ENCODE data around the gene SLC2A6.
A peak's percentile ranks its signal among the peaks of the same experiment; 100 is the strongest.

The SLC2A6 gene

DNA sequence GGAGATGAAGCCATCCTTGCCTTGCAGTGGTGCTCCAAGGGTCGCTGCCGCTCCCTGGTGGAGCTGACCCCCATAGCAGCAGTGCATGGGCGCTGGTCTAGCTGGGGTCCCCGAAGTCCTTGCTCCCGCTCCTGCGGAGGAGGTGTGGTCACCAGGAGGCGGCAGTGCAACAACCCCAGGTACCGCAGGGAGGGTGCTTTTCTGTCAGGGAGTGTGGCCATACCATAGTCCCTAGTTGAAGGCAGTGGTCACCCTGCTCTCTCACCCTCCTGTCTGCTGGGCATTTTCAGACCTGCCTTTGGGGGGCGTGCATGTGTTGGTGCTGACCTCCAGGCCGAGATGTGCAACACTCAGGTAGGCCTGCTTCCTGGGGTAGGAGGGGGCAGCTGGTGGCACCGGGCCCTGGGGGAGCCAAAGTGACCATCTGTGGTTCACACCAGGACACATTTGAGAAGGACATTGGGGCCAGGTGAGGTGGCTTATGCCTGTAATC lies 45.5 kb downstream of the SLC2A6 start:
- no peak for DNase-seq

DNA sequence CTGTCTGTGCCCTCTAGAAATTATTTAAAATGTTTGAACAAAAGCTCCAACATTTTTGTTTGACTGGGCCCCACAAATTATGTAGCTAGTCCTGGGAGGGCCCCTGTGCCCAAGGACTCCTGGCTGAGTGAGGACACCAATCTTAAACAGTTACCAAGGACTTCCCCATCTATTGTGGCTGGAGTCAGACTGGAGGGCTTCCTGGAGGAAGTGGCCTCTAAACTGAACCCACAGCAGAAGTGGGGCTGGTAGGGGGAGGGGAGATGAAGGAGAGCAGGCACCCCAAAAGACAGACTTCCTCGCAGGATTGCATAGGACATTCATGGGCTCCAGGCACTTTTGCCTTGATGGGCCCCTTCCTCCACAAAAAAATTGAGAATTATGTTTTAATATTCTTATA lies 48.7 kb downstream of the SLC2A6 start:
- DNase-seq, result no peak

DNA sequence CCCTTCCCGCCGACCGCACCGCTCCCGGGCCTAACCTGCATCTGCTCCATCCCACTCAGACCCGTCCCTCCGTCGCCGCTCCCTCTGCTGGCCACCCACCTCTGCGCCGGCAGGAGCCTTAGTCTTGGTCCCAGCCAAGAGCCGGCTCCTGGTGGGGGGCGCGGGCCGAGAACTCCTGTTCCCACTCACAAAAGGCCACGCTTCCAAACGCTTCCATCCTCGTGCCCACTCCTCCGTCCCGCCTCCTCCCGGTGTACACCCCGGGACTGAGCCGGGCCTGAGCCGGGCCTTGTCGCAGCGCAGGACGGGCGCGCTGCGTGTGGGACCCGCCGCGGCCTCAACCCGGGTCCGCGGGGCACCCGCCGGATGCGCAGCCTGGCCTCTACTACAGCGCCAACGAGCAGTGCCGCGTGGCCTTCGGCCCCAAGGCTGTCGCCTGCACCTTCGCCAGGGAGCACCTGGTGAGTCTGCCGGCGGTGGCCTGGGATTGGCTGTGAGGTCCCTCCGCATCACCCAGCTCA lies 49.2 kb downstream of the SLC2A6 start:
- DNase-seq, result peak in 1 of 2 donors; percentile 9

- no peak for DNase-seq
Observed at GRCh38 chr9:133429214-133429613, 49.7 kb downstream of the SLC2A6 start.

DNA sequence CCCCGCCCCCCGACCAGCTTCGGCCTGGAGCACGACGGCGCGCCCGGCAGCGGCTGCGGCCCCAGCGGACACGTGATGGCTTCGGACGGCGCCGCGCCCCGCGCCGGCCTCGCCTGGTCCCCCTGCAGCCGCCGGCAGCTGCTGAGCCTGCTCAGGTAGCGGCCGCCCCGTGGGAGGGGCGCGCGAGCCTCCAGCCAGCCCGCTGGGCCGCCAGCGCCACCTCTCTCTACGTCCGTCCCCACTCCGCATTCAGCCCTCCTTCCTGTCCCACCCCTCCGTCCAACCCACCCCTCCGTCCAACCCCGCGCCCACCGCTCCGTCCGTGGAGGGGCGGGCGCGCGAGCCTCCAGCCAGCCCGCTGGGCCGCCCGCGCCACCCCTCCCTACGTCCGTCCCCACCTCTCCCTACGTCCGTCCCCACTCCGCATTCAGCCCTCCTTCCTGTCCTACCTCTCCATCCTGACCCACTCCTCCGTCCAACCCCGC lies 50.2 kb downstream of the SLC2A6 start:
- no peak for DNase-seq

DNA sequence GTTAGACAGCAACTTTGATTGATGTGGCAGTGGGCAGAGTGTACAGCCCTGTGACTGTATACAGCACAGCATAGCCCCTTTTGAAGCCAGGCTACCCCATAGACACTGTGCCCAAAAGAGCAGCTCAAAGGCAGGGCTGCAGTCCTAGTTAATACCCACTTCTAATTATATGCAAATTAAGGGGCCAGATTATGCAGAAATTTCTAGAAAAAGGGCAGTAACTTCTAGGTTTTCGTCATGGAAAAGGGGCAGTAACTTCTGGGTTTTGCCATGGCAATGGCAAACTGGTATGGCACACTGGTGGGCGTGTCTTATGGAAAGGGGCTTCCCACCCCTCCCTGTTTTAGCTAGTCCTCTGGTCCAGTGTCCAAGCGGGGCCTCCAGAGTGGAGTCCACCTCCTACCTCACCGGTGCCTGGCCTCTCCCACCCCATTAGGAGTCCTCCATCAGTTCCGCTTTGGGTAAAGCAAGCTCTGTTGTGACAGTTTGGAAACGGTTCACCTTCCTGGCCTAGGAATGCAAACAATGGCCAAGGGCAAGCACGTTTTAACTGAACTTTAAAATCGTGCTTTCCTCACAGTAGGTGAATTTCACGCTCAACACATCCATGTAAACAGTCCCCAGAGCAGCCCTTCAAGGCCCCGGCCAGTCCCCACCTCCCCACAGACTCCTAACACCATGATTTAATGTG lies 51.1 kb downstream of the SLC2A6 start:
- no peak for DNase-seq

- no peak for DNase-seq
Observed at GRCh38 chr9:133426011-133426410, 52.9 kb downstream of the SLC2A6 start.

DNA sequence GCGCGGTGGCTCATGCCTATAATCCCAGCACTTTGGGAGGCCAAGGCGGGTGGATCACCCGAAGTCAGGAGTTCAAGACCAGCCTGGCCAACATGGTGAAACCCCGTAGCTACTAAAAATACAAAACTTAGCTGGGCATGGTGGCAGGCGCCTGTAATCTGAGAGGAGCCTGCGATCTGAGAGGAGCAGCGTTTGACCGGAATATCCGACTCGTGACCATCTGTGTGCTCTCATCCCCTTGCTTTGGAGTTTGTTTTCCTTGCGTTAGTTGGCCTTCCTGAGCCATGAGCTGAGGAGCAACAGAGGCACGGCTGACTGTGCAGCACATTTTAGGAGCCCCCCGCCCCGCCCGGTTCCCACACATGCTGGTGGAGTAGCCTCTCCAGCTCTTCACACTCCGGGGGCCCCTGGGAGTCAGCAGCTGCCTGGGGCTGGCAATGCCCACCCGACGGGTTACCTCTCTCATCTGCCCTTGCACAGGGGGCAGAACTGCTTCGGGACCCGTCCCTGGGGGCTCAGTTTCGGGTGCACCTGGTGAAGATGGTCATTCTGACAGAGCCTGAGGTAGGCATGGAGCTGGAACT lies 53.8 kb downstream of the SLC2A6 start:
- no peak for DNase-seq

DNA sequence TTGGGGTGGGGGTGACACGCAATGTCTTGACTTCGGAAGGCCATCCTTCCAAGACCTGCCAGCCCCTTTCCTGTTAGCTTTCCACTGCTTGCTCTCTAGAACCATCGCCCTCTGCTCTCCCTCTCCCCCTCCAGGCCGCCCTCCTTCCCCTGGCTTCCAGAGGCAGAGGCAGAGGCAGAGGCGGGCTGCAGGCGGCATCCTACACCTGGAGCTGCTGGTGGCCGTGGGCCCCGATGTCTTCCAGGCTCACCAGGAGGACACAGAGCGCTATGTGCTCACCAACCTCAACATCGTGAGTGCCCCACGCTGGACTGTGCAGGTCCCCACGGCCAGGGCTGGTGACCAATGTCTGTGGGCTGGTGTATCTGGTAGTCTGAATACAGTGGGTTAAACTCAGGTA lies 54.7 kb downstream of the SLC2A6 start:
- no peak for DNase-seq

- no peak for DNase-seq
Observed at GRCh38 chr9:133423216-133423615, 55.7 kb downstream of the SLC2A6 start.

DNA sequence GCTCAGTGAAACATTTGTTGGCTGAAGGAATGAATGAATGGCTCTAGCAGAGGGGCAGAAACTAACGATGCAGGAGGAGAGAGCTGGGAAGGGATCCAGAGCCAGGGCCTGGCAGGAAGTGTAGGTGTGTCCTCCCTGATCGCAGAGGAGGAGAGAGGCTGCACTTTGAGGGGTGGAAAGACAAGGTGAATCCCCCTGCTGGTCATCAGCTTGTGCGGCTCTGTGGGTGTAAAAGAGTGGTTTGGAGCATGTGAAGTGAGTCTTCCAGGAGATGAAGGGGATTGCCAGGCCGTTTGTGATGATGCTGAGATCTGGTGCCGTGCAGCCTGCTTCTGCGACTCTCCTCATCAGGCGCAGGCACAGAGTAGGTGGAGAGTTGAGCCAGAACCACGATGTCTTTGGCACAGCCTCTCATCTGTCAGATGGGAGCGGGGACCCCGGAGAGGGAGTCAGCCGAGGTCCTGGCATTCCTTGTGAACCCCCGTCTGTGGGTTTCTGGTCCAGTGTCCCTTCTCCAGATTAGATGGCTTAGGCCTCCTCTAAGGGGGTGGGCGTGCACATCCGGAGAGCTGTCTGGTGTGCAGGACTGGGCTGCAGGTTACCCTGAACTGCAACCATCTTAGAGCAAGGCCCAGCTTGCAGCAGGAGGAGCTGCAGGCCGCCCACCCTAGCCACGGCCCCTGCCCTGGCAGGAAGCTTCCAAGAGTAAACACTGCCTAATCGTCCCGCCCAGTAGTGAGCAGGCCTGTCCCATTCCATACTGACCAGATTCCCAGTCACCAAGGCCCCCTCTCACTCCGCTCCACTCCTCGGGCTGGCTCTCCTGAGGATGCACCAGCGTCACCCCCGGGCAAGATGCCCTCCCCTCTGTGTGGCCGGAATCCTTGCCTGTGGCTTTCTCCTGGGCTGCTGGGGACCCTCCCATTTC lies 57.0 kb downstream of the SLC2A6 start, which contains the start of gene ADAMTS13:
TSS of gene ADAMTS13 (plus strand) at position 753 of the 928 bp plus-strand sequence. CDS start at position 830, 77 bp downstream.
- DNase-seq, result peak in 1 of 2 donors; percentile 16

All from CD4-positive, alpha-beta T cell treated with Interleukin-1 beta for 1 hour (primary cell).